Measurements from ENCODE around the gene DMAC2.

DNA sequence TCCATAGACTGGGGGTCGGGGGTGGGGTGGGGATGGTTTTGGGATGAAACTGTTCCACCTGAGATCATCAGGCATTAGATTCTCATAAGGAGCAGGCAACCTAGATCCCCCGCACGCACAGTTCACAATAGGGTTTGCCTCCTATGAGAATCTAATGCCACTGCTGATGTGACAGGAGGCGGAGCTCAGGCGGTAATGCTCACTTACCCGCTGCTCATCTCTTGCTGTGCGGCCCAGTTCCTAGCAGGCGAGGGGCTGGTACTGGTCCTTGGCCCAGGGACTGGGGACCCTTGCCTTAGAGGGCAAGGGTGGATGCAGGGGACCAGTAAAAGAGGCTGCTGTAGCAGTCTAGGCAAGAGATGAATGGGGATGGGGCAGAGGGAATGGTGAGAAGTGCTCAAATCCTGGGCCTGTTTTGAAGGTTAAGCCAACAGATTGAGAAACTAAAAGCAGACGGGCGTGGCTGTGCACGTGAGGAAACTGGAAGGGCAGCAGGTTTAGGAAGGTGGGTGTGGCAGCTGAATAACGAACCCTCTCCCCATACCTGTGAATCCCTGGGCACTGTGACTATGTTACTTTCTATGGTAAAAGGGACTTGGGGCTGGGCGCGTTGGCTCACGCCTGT is 1.7 kb upstream of the DMAC2 start:
- TF ChIP-seq, protein P1, sequence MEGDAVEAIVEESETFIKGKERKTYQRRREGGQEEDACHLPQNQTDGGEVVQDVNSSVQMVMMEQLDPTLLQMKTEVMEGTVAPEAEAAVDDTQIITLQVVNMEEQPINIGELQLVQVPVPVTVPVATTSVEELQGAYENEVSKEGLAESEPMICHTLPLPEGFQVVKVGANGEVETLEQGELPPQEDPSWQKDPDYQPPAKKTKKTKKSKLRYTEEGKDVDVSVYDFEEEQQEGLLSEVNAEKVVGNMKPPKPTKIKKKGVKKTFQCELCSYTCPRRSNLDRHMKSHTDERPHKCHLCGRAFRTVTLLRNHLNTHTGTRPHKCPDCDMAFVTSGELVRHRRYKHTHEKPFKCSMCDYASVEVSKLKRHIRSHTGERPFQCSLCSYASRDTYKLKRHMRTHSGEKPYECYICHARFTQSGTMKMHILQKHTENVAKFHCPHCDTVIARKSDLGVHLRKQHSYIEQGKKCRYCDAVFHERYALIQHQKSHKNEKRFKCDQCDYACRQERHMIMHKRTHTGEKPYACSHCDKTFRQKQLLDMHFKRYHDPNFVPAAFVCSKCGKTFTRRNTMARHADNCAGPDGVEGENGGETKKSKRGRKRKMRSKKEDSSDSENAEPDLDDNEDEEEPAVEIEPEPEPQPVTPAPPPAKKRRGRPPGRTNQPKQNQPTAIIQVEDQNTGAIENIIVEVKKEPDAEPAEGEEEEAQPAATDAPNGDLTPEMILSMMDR (IDR thresholded peaks at IDR 0.05): no peak
- TF ChIP-seq POLR2A (IDR thresholded peaks at IDR 0.05): no peak
